ENCODE data around the gene CAVIN1. TPM values are rescaled to one million over a fixed set of nuclear protein-coding genes. Genes with fewer than 3 reads are reported as not detected.
A peak's percentile ranks its signal among the peaks of the same experiment; 100 is the strongest.
"Not testable (repeated sequence)": the region's sequence is repeated elsewhere in the genome, so short reads cannot be mapped to it uniquely, and the experiment has no call there.

The CAVIN1 gene
- total and polyA plus RNA-seq, 11 donors: 140 to 318 (median 253) TPM

DNA sequence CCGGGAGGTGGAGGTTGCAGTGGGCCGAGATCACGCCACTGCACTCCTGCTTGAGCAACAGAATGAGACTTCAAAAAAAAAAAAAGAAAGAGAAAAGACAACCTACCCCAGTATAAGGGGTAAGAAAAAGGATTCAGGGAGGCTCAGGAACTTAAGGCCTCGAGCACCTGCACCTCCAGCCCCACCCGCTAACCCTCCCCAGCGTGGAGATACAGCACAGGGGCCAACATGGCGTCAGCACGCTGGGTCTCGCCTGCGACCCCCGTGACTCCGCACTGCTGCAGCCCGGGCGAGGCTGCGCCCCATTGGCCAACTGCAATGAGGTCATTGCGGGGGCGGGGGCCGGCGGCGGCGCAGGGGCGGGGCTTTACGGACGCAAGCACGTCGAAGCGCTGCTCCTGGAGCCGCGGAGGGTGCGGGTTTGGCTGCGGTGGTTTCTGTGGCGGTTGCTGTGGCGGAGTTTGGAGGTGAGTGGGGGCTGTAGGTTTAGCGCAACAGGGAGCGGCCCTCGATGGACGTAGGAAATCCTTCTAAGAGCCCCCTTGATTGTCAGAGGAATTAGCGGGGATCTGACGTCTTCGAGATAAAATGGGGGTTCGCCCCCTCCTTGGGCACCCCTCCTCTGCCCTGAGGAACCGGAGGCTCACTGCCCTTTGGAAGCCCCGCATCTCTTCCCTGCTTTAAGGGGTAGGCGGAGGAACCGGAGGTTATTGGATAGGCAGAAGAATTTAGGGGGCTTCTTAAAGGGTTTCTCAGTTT is 35.6 kb upstream of the CAVIN1 start, which contains the start of gene ATP6V0A1:
Gene ATP6V0A1, plus strand, starts transcription at position 382 of the 759 bp plus-strand sequence. CDS start 2,017 bp downstream, outside the sequence.
- Histone ChIP-seq H3K9me3 (no peaks in the 10 kb centered on the region), H3K4me3 (peak within 1 kb of the TSS; percentile 43 to 93 (median 80)), H3K36me3 (peaks cover 0 to 32% (median 26%) of the 10 kb centered on the region in 9 donors), H3K4me1 (peaks cover 0 to 77% (median 25%) of the 10 kb centered on the region in 12 donors), H3K27ac (peak within 1 kb of the TSS; percentile 77 to 98 (median 92)), H3K27me3 (no peaks in the 10 kb centered on the region)
- TF ChIP-seq POLR2A (IDR thresholded peaks at IDR 0.05): peak in 1 of 2 donors; percentile 69
- TF ChIP-seq, protein P1, sequence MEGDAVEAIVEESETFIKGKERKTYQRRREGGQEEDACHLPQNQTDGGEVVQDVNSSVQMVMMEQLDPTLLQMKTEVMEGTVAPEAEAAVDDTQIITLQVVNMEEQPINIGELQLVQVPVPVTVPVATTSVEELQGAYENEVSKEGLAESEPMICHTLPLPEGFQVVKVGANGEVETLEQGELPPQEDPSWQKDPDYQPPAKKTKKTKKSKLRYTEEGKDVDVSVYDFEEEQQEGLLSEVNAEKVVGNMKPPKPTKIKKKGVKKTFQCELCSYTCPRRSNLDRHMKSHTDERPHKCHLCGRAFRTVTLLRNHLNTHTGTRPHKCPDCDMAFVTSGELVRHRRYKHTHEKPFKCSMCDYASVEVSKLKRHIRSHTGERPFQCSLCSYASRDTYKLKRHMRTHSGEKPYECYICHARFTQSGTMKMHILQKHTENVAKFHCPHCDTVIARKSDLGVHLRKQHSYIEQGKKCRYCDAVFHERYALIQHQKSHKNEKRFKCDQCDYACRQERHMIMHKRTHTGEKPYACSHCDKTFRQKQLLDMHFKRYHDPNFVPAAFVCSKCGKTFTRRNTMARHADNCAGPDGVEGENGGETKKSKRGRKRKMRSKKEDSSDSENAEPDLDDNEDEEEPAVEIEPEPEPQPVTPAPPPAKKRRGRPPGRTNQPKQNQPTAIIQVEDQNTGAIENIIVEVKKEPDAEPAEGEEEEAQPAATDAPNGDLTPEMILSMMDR (IDR thresholded peaks at IDR 0.05): no peak
- intact Hi-C loops (cut with DNase I): loop anchor here in 9 of 10 donors (1.0 to 5.0 kb wide), 6 partner anchors 35 to 136 kb away; partner anchors contain the start of gene CAVIN1 (in 8 of the 9)
- peak; percentile 91 to 99 (median 98) for ATAC-seq
- peak; percentile 94 to 98 (median 96) for DNase-seq
- 0 to 1% (median 1%) methylated on average over 39 to 45 of the region's 45 CpGs for WGBS, 4 donors

DNA sequence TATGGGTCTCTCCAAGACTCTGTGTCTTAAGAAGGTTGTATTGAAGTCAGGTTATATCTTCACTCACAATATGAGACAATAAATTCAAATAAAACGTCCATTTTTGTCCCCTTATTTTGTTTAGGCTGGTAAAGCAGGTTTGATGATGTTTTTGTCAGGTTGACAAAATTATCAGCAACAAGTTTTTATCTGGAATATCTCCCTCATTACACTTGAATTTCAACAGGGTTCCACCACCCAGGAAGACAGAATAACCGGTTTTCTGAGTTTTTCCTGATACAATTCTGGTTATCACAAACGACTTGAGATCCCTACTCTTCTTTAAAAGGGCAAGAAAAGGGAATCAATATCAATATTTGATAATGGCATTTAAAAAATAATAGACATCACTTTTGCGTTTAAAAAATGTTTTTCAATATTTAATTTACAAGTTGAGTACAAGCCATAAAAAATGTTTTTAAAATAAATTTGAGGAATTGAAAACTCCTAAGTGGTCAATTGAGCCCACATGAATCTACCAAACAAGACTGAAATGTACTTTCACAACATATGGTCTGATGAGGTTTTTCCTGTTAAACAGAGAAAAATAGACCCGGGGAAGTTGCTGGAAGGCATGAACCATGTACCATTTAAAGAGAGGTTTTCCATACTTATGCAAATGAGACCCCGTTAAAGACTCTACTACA is 34.2 kb upstream of the CAVIN1 start:
- DNase-seq (no peak), ATAC-seq (no peak)
- TF ChIP-seq POLR2A (IDR thresholded peaks at IDR 0.05): no peak
- TF ChIP-seq, protein P1 (IDR thresholded peaks at IDR 0.05): no peak
- peaks cover 0 to 85% (median 25%) of the 10 kb centered on the region in 12 donors for H3K4me1 ChIP-seq
- H3K4me3 ChIP-seq: peak overlapping the region in 5 of 12 donors; percentile 8 to 39 (median 20)
- H3K27me3 ChIP-seq: no peaks in the 10 kb centered on the region
- peaks cover 0 to 18% (median 12%) of the 10 kb centered on the region in 9 donors for H3K36me3 ChIP-seq
- WGBS, 4 donors: 43 to 46% (median 44%) methylated on average over 6 of the region's 6 CpGs
- no peaks in the 10 kb centered on the region for H3K9me3 ChIP-seq
- peak overlapping the region; percentile 25 to 98 (median 92) for H3K27ac ChIP-seq
- intact Hi-C loops (cut with DNase I): loop anchor here in 8 of 10 donors (5.0 kb wide), 3 partner anchors 35 to 135 kb away; partner anchors contain the start of gene CAVIN1 (in 7 of the 8)

DNA sequence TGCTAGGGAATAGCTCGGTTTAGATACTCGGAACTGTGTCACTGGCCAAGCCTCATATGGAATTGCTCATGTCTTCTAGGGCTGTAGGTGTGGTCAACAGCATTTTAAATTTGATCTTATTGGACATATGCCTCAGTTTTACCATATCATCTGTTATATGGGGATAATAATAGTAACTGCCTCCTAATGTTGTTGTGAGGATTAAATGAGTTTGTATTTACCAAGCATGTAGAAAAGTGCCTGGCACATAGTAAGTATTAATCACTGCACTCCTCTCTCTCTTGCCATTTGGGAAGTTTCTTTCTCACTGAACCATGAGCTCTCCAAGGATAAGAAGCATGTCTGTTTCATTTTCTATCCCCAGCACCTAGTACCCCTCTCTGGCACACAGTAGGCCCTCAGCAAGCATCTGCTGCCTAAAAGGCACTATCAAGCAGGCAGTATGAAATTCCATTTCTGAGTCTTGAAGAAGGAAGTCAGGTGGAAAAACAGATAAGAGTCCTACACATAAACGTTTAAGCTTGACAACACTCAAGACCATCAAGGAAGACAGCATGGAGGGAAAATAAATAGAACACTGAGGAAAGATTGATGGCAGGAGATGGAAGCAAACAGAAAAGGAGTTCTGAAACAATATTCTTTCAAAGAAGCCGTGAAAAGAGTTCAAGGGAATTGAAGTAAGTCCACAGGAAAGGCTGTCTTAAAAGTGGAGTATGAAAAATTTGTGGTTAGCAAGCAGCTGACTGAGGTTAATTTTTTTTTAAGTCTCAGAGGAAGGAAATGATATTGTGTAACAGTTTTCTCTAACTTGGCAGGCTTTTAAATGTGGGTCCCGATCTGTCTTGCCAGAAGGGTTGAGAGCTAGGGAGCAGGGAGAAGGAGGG is 33.4 kb upstream of the CAVIN1 start:
- ATAC-seq (peak; percentile 22 to 35 (median 28)), DNase-seq (peak in 1 of 5 donors; percentile 28)
- TF ChIP-seq, protein P1 (IDR thresholded peaks at IDR 0.05): no peak
- Histone ChIP-seq H3K36me3 (peaks cover 0 to 10% (median 6%) of the 10 kb centered on the region in 9 donors), H3K9me3 (no peaks in the 10 kb centered on the region), H3K27me3 (no peaks in the 10 kb centered on the region), H3K4me1 (peaks cover 0 to 86% (median 25%) of the 10 kb centered on the region in 12 donors), H3K4me3 (peak overlapping the region in 6 of 12 donors; percentile 8 to 39 (median 18)), H3K27ac (peak overlapping the region; percentile 25 to 98 (median 92))
- WGBS, 4 donors: 51 to 53% (median 52%) methylated on average over 5 of the region's 5 CpGs
- intact Hi-C loops (cut with DNase I): loop anchor here in 8 of 10 donors (5.0 kb wide), 3 partner anchors 34 to 134 kb away; partner anchors contain the start of gene CAVIN1 (in 7 of the 8)

DNA sequence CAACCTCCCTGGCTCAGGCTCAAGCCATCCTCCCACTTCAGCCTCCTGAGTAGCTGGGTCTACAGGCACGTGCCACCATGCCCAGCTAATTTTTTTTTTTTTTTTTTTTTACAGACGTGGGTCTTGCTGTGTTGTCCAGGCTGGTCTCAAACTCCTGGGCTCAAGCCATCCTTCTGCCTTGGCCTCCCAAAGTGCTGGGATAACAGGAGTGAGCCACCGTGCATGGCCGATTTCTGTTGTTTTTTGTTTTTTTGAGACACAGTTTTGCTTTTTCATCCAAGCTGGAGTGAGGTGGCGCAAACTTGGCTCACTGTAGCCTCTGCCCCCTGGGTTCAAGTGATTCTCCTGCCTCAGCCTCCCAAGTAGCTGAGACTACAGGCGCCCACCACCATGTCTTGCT is 31.9 kb upstream of the CAVIN1 start:
- Histone ChIP-seq H3K4me1 (peaks cover 0 to 73% (median 15%) of the 10 kb centered on the region in 12 donors), H3K27ac (peak overlapping the region in 1 of 12 donors; percentile 4)
- not testable (repeated sequence) for H3K4me3 ChIP-seq, H3K36me3 ChIP-seq, H3K9me3 ChIP-seq, H3K27me3 ChIP-seq, ATAC-seq, DNase-seq
- intact Hi-C loops (cut with DNase I): loop anchor here in 8 of 10 donors (5.0 kb wide), 3 partner anchors 33 to 133 kb away; partner anchors contain the start of gene CAVIN1 (in 7 of the 8)
- 91 to 96% (median 94%) methylated on average over 6 of the region's 6 CpGs for WGBS, 4 donors

Measured in heart left ventricle (tissue), 16 donors.